Regular cardiac myocyte (primary cell): ENCODE results near the gene C12orf42. TPM values are rescaled to one million over a fixed set of nuclear protein-coding genes. Genes with fewer than 3 reads are reported as not detected.

ENCODE experiments used
- total RNA-seq: library from RNA; depleted of rRNA; stranded (reverse); fragments of >200 nt; gene quantifications from 2 replicates; pipeline ENCODE4 v1.2.3, GENCODE V29; 2014

Gene C12orf42
- total RNA-seq: not detected in 2 replicates

DNA sequence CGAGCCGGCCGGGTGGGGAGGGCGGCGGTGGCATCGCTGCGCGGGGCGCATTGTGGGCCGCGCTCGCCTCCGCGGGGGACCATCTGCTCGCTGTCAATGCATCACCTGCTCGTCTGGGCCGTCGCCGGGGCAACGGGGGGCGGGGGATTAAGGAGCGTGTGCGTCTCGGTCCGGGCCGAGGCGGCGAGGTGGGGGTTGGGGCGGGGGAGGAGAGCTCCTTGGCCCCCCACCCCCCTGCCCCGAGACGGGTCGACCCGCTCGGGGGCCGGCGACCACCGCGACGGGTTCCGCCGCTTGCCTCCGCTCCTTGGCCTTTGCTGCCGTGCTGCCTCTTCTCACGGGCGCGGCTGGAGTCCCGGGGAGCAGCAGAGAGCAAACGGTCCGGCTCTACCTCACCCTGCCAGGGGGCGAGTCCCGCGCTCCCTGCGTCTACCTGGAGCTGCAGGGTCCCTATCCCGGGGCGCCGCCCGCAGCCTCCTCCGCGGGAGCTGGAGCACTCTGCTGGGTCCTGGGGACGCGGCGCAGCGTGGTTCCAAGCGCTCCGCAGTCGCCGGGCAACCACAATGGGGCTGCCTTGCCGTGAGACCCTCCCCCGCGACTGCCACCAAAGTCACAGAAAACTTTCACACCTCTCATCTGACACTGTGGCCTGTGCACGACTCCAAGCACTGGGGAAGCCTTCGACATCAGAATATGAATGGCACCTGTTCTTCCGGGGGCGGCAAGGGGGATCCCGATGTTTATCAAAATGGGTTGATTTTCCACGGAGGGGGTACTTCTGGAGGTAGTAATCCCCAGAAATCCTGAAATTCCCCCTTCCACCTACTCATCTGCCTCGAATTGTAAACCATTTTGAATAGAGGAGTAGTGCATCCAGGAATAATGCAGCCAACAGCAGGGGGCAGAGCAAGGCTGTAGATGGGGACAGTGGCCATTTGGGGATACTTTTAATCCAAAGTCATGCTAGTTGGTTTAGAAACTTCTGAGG is at the start of gene C12orf42:
C12orf42 (minus strand) TSS at position 500 of the 988 bp plus-strand sequence. CDS start 17,542 bp downstream, outside the sequence.

Other genes with a start within 250 kb of the C12orf42 start
- gene STAB2, start 91.3 kb upstream of the C12orf42 start, total RNA-seq: under 0.01 TPM in 2 replicates